H9 (cell line): ENCODE data around the gene KIF2C. TPM values are rescaled to one million over a fixed set of nuclear protein-coding genes. Genes with fewer than 3 reads are reported as not detected.
A peak's percentile ranks its signal among the peaks of the same experiment; 100 is the strongest.

Experiments used
- DNase-seq: peaks from one replicate; pipeline ENCODE4 v3.0.0-alpha.2; 2017
- H2AFZ ChIP-seq: one replicate; pipeline ENCODE4 v1.6.1; 2013; ENCODE audit warnings: mild to moderate bottlenecking, low read length, control low read depth, moderate library complexity
- H2AK5ac ChIP-seq: 2 replicates; pipeline ENCODE4 v1.6.1; 2013; ENCODE audit warnings: low read length, control low read depth, mixed read lengths; ENCODE audit not compliant: insufficient read length
- H2BK120ac ChIP-seq: one replicate; pipeline ENCODE4 v1.6.1; 2013; ENCODE audit warnings: low read depth, mild to moderate bottlenecking, low read length, control low read depth, inconsistent platforms; ENCODE audit not compliant: poor library complexity, severe bottlenecking
- H2BK12ac ChIP-seq: 2 replicates; pipeline ENCODE4 v1.6.1; 2013; ENCODE audit warnings: low read length, control low read depth, mixed read lengths, low read depth; ENCODE audit not compliant: insufficient read length
- H2BK15ac ChIP-seq: 2 replicates; pipeline ENCODE4 v1.6.1; 2013; ENCODE audit warnings: low read depth, low read length, control low read depth
- H2BK20ac ChIP-seq: one replicate; pipeline ENCODE4 v1.6.1; 2013; ENCODE audit warnings: low read depth, mild to moderate bottlenecking, low read length, control low read depth, inconsistent platforms; ENCODE audit not compliant: poor library complexity, severe bottlenecking
- H2BK5ac ChIP-seq: 2 replicates; pipeline ENCODE4 v1.6.1; 2013; ENCODE audit warnings: low read length, control low read depth, mixed read lengths; ENCODE audit not compliant: insufficient read length
- H3K14ac ChIP-seq: 2 replicates; pipeline ENCODE4 v1.6.1; 2013; ENCODE audit warnings: low read length, control low read depth; ENCODE audit not compliant: insufficient read depth
- H3K18ac ChIP-seq: 2 replicates; pipeline ENCODE4 v1.6.1; 2013; ENCODE audit warnings: low read depth, mild to moderate bottlenecking, mixed read lengths, low read length, control low read depth; ENCODE audit not compliant: insufficient read length
- H3K23ac ChIP-seq: 2 replicates; pipeline ENCODE4 v1.6.1; 2013; ENCODE audit warnings: low read length, control low read depth, mixed read lengths, low read depth; ENCODE audit not compliant: insufficient read length
- H3K23me2 ChIP-seq: 2 replicates; pipeline ENCODE4 v1.6.1; 2013; ENCODE audit warnings: low read depth, mild to moderate bottlenecking, mixed read lengths, low read length, control low read depth; ENCODE audit not compliant: insufficient read length, poor library complexity, severe bottlenecking
- H3K27ac ChIP-seq: 2 replicates; pipeline ENCODE4 v1.5.1; 2013; ENCODE audit warnings: low read length, control low read depth, mixed read lengths, low read depth; ENCODE audit not compliant: insufficient read length
- H3K27me3 ChIP-seq: 2 replicates; pipeline ENCODE4 v1.6.1; 2013; ENCODE audit warnings: low read length, control low read depth, inconsistent platforms; ENCODE audit not compliant: insufficient read depth
- H3K4ac ChIP-seq: 2 replicates; pipeline ENCODE4 v1.6.1; 2013; ENCODE audit warnings: low read depth, mild to moderate bottlenecking, control low read depth, inconsistent platforms, low read length, moderate library complexity
- H3K4me1 ChIP-seq: 2 replicates; pipeline ENCODE4 v1.6.1; 2013; ENCODE audit warnings: low read length, control low read depth, inconsistent platforms; ENCODE audit not compliant: insufficient read depth
- H3K4me2 ChIP-seq: 2 replicates; pipeline ENCODE4 v1.6.1; 2013; ENCODE audit warnings: low read length, control low read depth, mixed read lengths; ENCODE audit not compliant: insufficient read length, insufficient read depth
- H3K56ac ChIP-seq: 2 replicates; pipeline ENCODE4 v1.6.1; 2013; ENCODE audit warnings: low read depth, mild to moderate bottlenecking, mixed read lengths, low read length, control low read depth; ENCODE audit not compliant: insufficient read length
- H3K79me1 ChIP-seq: 2 replicates; pipeline ENCODE4 v1.6.1; 2013; ENCODE audit warnings: low read depth, mild to moderate bottlenecking, moderate library complexity, low read length, control low read depth, inconsistent platforms; ENCODE audit not compliant: insufficient read depth, poor library complexity, severe bottlenecking
- H3K79me2 ChIP-seq: 2 replicates; pipeline ENCODE4 v1.6.1; 2013; ENCODE audit warnings: low read length, control low read depth, inconsistent platforms; ENCODE audit not compliant: insufficient read depth
- H3K9ac ChIP-seq: 2 replicates; pipeline ENCODE4 v1.6.1; 2013; ENCODE audit warnings: low read length, control low read depth, mixed read lengths; ENCODE audit not compliant: insufficient read length; ENCODE audit errors: extremely low read depth
- H3K9me3 ChIP-seq: one replicate; pipeline ENCODE4 v1.6.1; 2013; ENCODE audit warnings: low read depth, low read length, inconsistent platforms; ENCODE audit not compliant: control insufficient read depth
- H3T11ph ChIP-seq: one replicate; pipeline ENCODE4 v1.6.1; 2013; ENCODE audit warnings: mild to moderate bottlenecking, low read length, control low read depth, inconsistent platforms
- H4K20me1 ChIP-seq: one replicate; pipeline ENCODE4 v1.6.1; 2013; ENCODE audit not compliant: control insufficient read depth, insufficient read length, insufficient read depth
- H4K5ac ChIP-seq: 2 replicates; pipeline ENCODE4 v1.6.1; 2013; ENCODE audit warnings: low read depth, mild to moderate bottlenecking, mixed read lengths, low read length, control low read depth; ENCODE audit not compliant: insufficient read length
- H4K8ac ChIP-seq: replicated peaks from 2 replicates; pipeline ENCODE4 v1.6.1; 2013; ENCODE audit warnings: low read length, control low read depth, mixed read lengths, low read depth; ENCODE audit not compliant: insufficient read length
- H4K91ac ChIP-seq: 2 replicates; pipeline ENCODE4 v1.6.1; 2013; ENCODE audit warnings: low read depth, mild to moderate bottlenecking, moderate library complexity, mixed read lengths, low read length, control low read depth; ENCODE audit not compliant: insufficient read length
- H3K27ac Mint-ChIP-seq, 3 experiments: 2 replicates in 2 of 3; 3 replicates in 1 of 3; pipeline ENCODE4 v1.8.0; 2020 to 2021; ENCODE audit warnings: mixed read lengths in 3 of 3, mild to moderate bottlenecking in 1 of 3, moderate library complexity in 1 of 3
- H3K27me3 Mint-ChIP-seq: 2 replicates; pipeline ENCODE4 v1.8.0; 2021; ENCODE audit warnings: low read depth, mild to moderate bottlenecking, moderate library complexity, mixed read lengths
- H3K36me3 Mint-ChIP-seq, 3 experiments: 2 replicates in 2 of 3; 3 replicates in 1 of 3; pipeline ENCODE4 v1.8.0; 2020 to 2021; ENCODE audit warnings: low read depth in 3 of 3, mixed read lengths in 3 of 3; ENCODE audit not compliant: insufficient read depth in 1 of 3
- H3K4me1 Mint-ChIP-seq, 2 experiments: 2 replicates each; pipeline ENCODE4 v1.8.0; 2020; ENCODE audit warnings: mixed read lengths in 2 of 2
- H3K4me3 Mint-ChIP-seq, 2 experiments: 2 replicates in 1 of 2; 3 replicates in 1 of 2; pipeline ENCODE4 v1.8.0; 2020 to 2021; ENCODE audit warnings: mild to moderate bottlenecking in 2 of 2, mixed read lengths in 2 of 2, moderate library complexity in 1 of 2
- H3K9me3 Mint-ChIP-seq, 2 experiments: 2 replicates in 1 of 2; 3 replicates in 1 of 2; pipeline ENCODE4 v1.8.0; 2020; ENCODE audit warnings: mild to moderate bottlenecking in 2 of 2, mixed read lengths in 2 of 2, moderate library complexity in 1 of 2
- WGBS: extraction: QIAGEN DNeasy Blood & Tissue Kit; methylation state at CpG from one replicate; pipeline ENCODE4 v1.1.7; 2013; ENCODE audit warnings: missing lambda C conversion rate, low lambda C conversion rate, mixed read lengths; ENCODE audit not compliant: insufficient read length; ENCODE audit errors: extremely low coverage; 5-methylcytosine and 5-hydroxymethylcytosine counted together
- total RNA-seq: library from RNA; stranded (reverse); gene quantifications from 2 replicates; pipeline ENCODE4 v1.2.1, GENCODE V29; 2021
- TF ChIP-seq, protein P1 (sequence below): fragments of 200-600 bp; sonication (generic); conservative IDR thresholded peaks from 3 replicates; pipeline ENCODE4 v1.8.0; 2021; ENCODE audit warnings: antibody characterized with exemption, mild to moderate bottlenecking

Gene KIF2C
- total RNA-seq, 1 experiment from 2014 or later: 73.1 TPM

DNA sequence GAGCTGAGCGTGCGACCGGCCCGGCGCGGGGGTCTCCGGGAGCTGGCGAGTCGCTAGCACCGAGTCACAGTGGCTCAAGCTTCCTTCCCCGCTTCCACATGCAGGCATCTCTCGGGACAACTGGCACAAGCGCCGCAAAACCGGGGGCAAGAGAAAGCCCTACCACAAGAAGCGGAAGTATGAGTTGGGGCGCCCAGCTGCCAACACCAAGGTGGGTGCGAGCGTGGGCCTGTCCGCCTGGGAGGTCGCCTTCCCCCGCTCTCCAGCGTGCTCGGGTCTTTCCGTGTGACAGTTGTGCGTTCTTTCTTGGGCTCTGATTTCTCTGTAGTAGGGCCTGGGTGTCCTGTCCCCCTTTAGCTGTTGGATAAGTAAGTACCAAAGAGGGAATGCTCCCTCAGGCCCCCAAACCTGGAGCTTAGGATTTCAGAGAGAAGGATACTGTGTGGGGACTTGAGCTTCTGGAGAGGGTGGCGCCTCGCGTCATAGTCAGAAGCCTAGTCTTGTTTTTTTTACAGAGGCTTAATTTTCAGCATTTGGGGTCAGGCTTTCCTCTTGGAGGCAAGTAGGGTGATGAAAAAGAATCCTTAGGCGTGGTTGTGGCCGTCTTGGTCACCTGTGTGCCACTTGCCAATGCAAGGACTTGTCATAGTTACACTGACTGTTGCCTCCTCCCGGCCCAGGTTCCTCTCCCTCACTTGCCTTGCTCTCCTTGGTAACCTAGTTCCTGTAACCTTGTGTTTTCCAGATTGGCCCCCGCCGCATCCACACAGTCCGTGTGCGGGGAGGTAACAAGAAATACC, 36.5 kb downstream of the KIF2C start:
- no peak overlapping the region for H2AFZ ChIP-seq
- H3K36me3 Mint-ChIP-seq: peaks cover 33 to 55% (median 47%) of the 10 kb centered on the region in 3 experiments
- H3K23me2 ChIP-seq: peaks cover 11% of the 10 kb centered on the region
- no peaks in the 10 kb centered on the region for H3K4me1 ChIP-seq
- H3K27ac Mint-ChIP-seq: peak overlapping the region; percentile 91 to 97 (median 94)
- H4K20me1 ChIP-seq: peaks cover 4% of the 10 kb centered on the region
- no peak overlapping the region for H3K23ac ChIP-seq
- H3T11ph ChIP-seq: no peak overlapping the region
- no peak overlapping the region for H4K91ac ChIP-seq
- H3K56ac ChIP-seq: no peak overlapping the region
- TF ChIP-seq, protein P1, sequence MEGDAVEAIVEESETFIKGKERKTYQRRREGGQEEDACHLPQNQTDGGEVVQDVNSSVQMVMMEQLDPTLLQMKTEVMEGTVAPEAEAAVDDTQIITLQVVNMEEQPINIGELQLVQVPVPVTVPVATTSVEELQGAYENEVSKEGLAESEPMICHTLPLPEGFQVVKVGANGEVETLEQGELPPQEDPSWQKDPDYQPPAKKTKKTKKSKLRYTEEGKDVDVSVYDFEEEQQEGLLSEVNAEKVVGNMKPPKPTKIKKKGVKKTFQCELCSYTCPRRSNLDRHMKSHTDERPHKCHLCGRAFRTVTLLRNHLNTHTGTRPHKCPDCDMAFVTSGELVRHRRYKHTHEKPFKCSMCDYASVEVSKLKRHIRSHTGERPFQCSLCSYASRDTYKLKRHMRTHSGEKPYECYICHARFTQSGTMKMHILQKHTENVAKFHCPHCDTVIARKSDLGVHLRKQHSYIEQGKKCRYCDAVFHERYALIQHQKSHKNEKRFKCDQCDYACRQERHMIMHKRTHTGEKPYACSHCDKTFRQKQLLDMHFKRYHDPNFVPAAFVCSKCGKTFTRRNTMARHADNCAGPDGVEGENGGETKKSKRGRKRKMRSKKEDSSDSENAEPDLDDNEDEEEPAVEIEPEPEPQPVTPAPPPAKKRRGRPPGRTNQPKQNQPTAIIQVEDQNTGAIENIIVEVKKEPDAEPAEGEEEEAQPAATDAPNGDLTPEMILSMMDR: no peak
- H2BK120ac ChIP-seq: no peak overlapping the region
- H3K4me2 ChIP-seq: peak overlapping the region; percentile 99
- H2AK5ac ChIP-seq: peak overlapping the region; percentile 13
- peak overlapping the region; percentile 81 to 95 for H3K4me3 Mint-ChIP-seq
- no peaks in the 10 kb centered on the region for H3K9me3 ChIP-seq
- no peak overlapping the region for H2BK20ac ChIP-seq
- H2BK5ac ChIP-seq: no peak overlapping the region
- WGBS: no CpG with 5 or more reads among the region's 36 CpGs
- no peak for DNase-seq
- H3K27me3 Mint-ChIP-seq: no peaks in the 10 kb centered on the region
- H3K4me1 Mint-ChIP-seq: peaks cover 18 to 22% of the 10 kb centered on the region in 2 experiments
- no peak overlapping the region for H3K27ac ChIP-seq
- H3K79me2 ChIP-seq: peaks cover 17% of the 10 kb centered on the region; the same call in 1 of the 2 replicates
- no peak overlapping the region for H2BK15ac ChIP-seq
- peak overlapping the region; percentile 83 for H3K18ac ChIP-seq
- H3K4ac ChIP-seq: peak overlapping the region; percentile 33; the same call in 1 of the 2 replicates
- no peaks in the 10 kb centered on the region for H3K27me3 ChIP-seq
- 0 out of 5 replicates have a peak, but pooled peaks cover 0 to 4% of the 10 kb centered on the region in 2 experiments for H3K9me3 Mint-ChIP-seq
- peaks cover 2% of the 10 kb centered on the region for H3K79me1 ChIP-seq
- peak overlapping the region; percentile 94 for H3K14ac ChIP-seq
- peak overlapping the region; percentile 83 for H4K5ac ChIP-seq
- H4K8ac ChIP-seq: no peak overlapping the region
- no peak overlapping the region for H2BK12ac ChIP-seq
- peak overlapping the region; percentile 98 for H3K9ac ChIP-seq
